SIG-M5 treated with dmso at 0.1 percent for 504 hours (cell line): ENCODE data around the gene NCCRP1.
"Not testable (repeated sequence)": the region's sequence is repeated elsewhere in the genome, so short reads cannot be mapped to it uniquely, and the experiment has no call there.

Experiments used
- DNase-seq: peaks from one replicate; lab custom pipeline; 2025; ENCODE audit not compliant: unreplicated experiment; lab: John Stamatoyannopoulos, UW

NCCRP1 gene

GRCh38 chr19:39206122-39206521 is 9.4 kb downstream of the NCCRP1 start:
- no peak for DNase-seq

- no peak for DNase-seq
Observed at GRCh38 chr19:39207293-39207836, 10.6 kb downstream of the NCCRP1 start.

- DNase-seq = no peak
Observed at GRCh38 chr19:39208175-39208795, 11.5 kb downstream of the NCCRP1 start.

- DNase-seq = no peak
Observed at GRCh38 chr19:39209196-39209595, 12.4 kb downstream of the NCCRP1 start.

- no peak for DNase-seq
Observed at GRCh38 chr19:39211731-39212374, 15.1 kb downstream of the NCCRP1 start.

- DNase-seq = no peak
Observed at GRCh38 chr19:39212375-39212742, 15.6 kb downstream of the NCCRP1 start.

GRCh38 chr19:39215323-39215722 is 18.6 kb downstream of the NCCRP1 start:
- DNase-seq = not testable (repeated sequence)

GRCh38 chr19:39217094-39217493 is 20.3 kb downstream of the NCCRP1 start:
- DNase-seq = no peak

GRCh38 chr19:39218230-39219007 is 21.7 kb downstream of the NCCRP1 start:
- DNase-seq = no peak

GRCh38 chr19:39219108-39219507 is 22.3 kb downstream of the NCCRP1 start:
- not testable (repeated sequence) for DNase-seq

GRCh38 chr19:39223703-39224279 is 27.0 kb downstream of the NCCRP1 start:
- DNase-seq = peak; percentile 15

- peak; percentile 37 for DNase-seq
Observed at GRCh38 chr19:39224910-39225309, 28.1 kb downstream of the NCCRP1 start.

GRCh38 chr19:39230096-39230764 is 33.5 kb downstream of the NCCRP1 start:
- no peak for DNase-seq

GRCh38 chr19:39232708-39233107 is 35.9 kb downstream of the NCCRP1 start:
- DNase-seq = no peak

GRCh38 chr19:39236527-39236926 is 39.8 kb downstream of the NCCRP1 start:
- DNase-seq = no peak

GRCh38 chr19:39237200-39238184 is 40.7 kb downstream of the NCCRP1 start:
- DNase-seq = peak; percentile 32

- no peak for DNase-seq
Observed at GRCh38 chr19:39238209-39238608, 41.4 kb downstream of the NCCRP1 start.

GRCh38 chr19:39238944-39239343 is 42.2 kb downstream of the NCCRP1 start:
- no peak for DNase-seq

GRCh38 chr19:39240421-39240820 is 43.7 kb downstream of the NCCRP1 start:
- DNase-seq = no peak

GRCh38 chr19:39243741-39244140 is 47.0 kb downstream of the NCCRP1 start:
- not testable (repeated sequence) for DNase-seq
